Mesothelial cell of epicardium (in vitro differentiated cells): ENCODE measurements around the gene PRMT2. TPM values are rescaled to one million over a fixed set of nuclear protein-coding genes. Genes with fewer than 3 reads are reported as not detected.

ENCODE experiments used
- DNase-seq, 2 experiments: peaks; one replicate each; pipeline ENCODE4 v3.0.0; 2021; ENCODE audit warnings: low spot score in 2 of 2; ENCODE audit not compliant: unreplicated experiment in 2 of 2
- H3K27ac Mint-ChIP-seq: 2 replicates; pipeline ENCODE4 v1.8.0; 2021; ENCODE audit warnings: mixed read lengths
- H3K27me3 Mint-ChIP-seq: 2 replicates; pipeline ENCODE4 v1.8.0; 2021; ENCODE audit warnings: low read depth, mixed read lengths
- H3K36me3 Mint-ChIP-seq: 2 replicates; pipeline ENCODE4 v1.8.0; 2021; ENCODE audit warnings: mixed read lengths
- H3K4me1 Mint-ChIP-seq: 2 replicates; pipeline ENCODE4 v1.8.0; 2021; ENCODE audit warnings: mixed read lengths
- H3K4me3 Mint-ChIP-seq: 2 replicates; pipeline ENCODE4 v1.8.0; 2021; ENCODE audit warnings: mild to moderate bottlenecking, moderate library complexity, mixed read lengths
- H3K9me3 Mint-ChIP-seq: 2 replicates; pipeline ENCODE4 v1.8.0; 2021; ENCODE audit warnings: mixed read lengths
- total RNA-seq: library from RNA; stranded (reverse); gene quantifications from 3 replicates; pipeline ENCODE4 v1.2.1, GENCODE V29; 2021
- TF ChIP-seq, protein P1 (sequence below): fragments of 200-600 bp; sonication (generic); IDR thresholded peaks from one replicate; pipeline ENCODE4 v1.5.0; 2021; ENCODE audit warnings: antibody characterized with exemption; ENCODE audit not compliant: unreplicated experiment

Gene PRMT2
- total RNA-seq, 1 donor from 2014 or later, result 84.4 TPM

DNA sequence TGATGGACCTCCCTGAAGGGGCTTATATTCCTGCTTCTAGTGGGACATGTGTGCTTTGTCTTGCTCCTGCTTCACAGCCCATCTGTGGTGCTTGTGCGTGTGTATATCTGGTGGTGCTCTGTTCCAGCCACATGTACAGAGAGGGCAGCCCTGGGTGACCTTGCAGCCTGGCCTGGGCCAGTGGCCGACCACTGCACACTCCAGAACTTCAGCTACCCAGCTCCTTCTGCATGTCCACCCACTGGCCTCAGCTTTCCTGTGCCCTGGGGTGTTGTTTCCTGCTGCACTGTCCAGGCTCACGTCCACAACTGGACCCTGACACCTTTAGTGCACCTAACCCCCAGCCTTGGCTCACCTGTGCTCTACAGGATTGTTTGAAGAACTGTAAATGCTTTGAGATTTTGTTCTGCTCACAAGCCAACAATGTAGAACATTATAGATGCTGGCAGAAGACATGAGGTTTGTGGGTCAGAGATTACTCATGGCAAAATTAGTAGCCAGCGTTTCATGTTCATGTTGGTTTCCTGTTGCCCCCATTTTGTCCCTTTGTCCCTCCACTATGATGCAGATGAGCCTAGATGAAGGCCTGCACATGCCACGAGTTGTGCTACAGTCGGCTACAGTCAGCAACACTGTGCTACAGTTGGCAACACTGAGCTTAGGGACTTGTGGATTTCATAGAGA is 25.3 kb upstream of the PRMT2 start:
- Mint-ChIP-seq H3K9me3 (peaks cover 14% of the 10 kb centered on the region), H3K4me3 (no peak overlapping the region), H3K36me3 (no peaks in the 10 kb centered on the region), H3K4me1 (peaks cover 3% of the 10 kb centered on the region), H3K27me3 (peaks cover 13% of the 10 kb centered on the region), H3K27ac (no peak overlapping the region)
- no peak for DNase-seq
- TF ChIP-seq, protein P1, sequence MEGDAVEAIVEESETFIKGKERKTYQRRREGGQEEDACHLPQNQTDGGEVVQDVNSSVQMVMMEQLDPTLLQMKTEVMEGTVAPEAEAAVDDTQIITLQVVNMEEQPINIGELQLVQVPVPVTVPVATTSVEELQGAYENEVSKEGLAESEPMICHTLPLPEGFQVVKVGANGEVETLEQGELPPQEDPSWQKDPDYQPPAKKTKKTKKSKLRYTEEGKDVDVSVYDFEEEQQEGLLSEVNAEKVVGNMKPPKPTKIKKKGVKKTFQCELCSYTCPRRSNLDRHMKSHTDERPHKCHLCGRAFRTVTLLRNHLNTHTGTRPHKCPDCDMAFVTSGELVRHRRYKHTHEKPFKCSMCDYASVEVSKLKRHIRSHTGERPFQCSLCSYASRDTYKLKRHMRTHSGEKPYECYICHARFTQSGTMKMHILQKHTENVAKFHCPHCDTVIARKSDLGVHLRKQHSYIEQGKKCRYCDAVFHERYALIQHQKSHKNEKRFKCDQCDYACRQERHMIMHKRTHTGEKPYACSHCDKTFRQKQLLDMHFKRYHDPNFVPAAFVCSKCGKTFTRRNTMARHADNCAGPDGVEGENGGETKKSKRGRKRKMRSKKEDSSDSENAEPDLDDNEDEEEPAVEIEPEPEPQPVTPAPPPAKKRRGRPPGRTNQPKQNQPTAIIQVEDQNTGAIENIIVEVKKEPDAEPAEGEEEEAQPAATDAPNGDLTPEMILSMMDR, result no peak

DNA sequence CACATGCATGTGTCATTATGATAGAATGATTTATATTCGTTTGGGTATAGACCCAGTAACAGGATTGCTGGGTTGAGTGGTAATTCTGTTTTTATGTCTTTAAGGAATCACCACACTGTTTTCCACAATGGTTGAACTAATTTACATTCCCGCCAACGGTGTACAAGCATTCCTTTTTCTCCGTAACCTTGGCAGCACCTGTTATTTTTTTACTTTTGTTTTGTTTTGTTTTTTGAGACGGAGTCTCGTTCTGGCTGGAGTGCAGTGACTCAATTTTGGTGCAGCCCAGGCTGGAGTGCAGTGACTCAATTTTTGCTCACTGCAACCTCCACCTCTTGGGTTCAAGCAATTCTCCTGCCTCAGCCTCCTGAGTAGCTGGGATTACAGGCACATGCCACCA is 22.1 kb upstream of the PRMT2 start:
- H3K9me3 Mint-ChIP-seq, result peaks cover 17% of the 10 kb centered on the region
- H3K4me3 Mint-ChIP-seq, result no peak overlapping the region
- DNase-seq, result no peak
- H3K36me3 Mint-ChIP-seq, result no peaks in the 10 kb centered on the region
- TF ChIP-seq, protein P1, result no peak
- peaks cover 23% of the 10 kb centered on the region for H3K27me3 Mint-ChIP-seq
- no peak overlapping the region for H3K27ac Mint-ChIP-seq
- H3K4me1 Mint-ChIP-seq, result no peaks in the 10 kb centered on the region

DNA sequence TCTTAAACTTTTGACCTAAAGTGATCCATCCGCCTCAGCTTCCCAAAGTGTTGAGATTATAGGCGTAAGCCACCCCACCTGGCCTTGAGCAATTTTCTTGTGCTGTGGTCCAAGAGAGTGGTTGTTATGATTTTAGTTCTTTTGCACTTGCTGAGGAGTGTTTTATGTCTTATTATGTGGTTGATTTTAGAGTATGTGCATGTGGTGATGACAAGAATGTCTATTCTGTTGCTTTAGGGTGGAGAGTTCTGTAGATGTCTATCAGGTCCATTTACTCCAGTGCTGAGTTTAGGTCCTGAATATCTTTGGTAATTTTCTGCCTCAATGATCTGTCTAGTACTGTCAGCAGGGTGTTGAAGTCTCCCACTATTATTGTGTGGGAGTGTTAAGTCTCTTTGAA is 19.4 kb upstream of the PRMT2 start:
- Mint-ChIP-seq H3K9me3 (peaks cover 19% of the 10 kb centered on the region), H3K4me3 (no peak overlapping the region), H3K27me3 (peaks cover 23% of the 10 kb centered on the region), H3K4me1 (no peaks in the 10 kb centered on the region), H3K27ac (no peak overlapping the region), H3K36me3 (no peaks in the 10 kb centered on the region)
- DNase-seq, result no peak
- TF ChIP-seq, protein P1, result no peak

DNA sequence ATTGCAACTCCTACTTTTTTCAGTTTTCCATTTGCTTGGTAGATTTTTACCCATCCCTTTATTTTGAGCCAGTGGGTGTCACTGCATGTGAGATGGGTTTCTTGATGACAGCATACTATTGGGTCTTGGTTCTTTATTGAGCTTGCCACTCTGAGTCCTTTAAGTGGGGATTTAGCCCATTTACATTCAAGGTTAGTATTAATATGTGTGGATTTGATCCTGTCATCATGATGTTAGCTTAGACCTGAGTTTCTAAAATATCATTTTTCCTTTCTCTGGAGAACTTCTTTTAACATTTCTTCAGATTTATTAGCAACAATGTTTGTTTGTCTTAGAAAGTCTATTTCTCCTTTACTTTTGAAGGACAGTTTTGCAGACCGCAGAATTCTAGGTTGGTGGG is 18.8 kb upstream of the PRMT2 start:
- Mint-ChIP-seq H3K27me3 (peaks cover 23% of the 10 kb centered on the region), H3K9me3 (peaks cover 18% of the 10 kb centered on the region), H3K36me3 (no peaks in the 10 kb centered on the region), H3K27ac (no peak overlapping the region), H3K4me3 (no peak overlapping the region), H3K4me1 (no peaks in the 10 kb centered on the region)
- TF ChIP-seq, protein P1, result no peak
- no peak for DNase-seq

DNA sequence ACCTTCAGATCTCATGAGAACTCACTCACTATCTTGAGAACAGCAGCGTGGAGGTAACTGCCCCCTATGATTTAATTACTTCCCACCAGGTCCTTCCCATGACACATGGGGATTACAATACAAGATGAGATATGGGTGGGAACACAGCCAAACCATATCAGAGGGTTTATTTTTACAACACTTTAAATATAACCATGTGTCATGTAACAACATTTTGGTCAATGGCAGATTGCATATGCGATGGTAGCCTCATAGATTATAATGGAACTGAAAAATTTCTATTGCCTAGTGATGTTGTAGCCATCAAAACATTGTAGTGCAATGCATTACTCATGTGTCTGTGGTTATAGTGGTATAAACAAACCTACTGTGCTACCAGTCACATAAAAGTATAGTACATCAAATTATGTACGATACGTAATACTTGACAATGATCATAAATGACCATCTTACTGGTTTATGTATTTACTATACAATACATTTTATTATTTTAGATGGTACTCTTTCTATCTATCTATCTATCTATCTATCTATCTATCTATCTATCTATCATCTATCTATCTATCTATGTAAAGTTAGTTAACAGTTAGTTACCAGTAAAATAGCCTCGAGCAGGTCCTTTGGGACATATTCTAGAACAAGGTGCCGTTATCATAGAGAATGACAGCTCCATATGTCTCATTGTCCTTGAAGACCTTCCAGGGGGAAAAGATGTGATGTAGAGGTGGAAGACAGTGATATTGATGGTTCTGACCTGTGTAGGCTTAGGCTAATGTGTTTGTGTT is 18.0 kb upstream of the PRMT2 start:
- Mint-ChIP-seq H3K27me3 (peaks cover 23% of the 10 kb centered on the region), H3K27ac (no peak overlapping the region), H3K36me3 (no peaks in the 10 kb centered on the region), H3K4me1 (no peaks in the 10 kb centered on the region), H3K9me3 (peaks cover 12% of the 10 kb centered on the region), H3K4me3 (no peak overlapping the region)
- TF ChIP-seq, protein P1, result no peak
- no peak for DNase-seq
